Measurements from ENCODE around the gene AADACL4.

The AADACL4 gene

DNA sequence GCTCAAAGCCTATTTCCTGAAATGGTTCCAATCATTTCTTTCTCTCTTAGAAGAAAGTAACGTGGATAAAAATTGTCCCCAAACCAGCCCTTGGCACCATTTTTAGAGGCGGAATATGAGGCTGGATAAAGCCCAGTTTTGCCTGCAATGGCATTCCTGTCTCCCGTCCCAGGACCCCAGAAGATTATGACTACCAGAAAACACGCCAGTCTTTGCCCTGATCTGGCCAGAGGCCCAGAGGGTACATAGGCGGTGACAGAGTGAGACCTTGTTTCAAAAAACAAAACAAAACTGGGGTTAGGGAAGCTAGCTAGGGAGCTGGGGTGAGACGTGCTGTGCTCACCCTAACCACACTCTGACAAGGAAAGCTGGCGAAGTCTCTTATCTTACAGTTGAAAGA is at the start of gene AADACL4:
Gene AADACL4 (plus strand): TSS at position 301 of the 400 bp plus-strand sequence. CDS start 462 bp downstream, outside the sequence.
- no peak for DNase-seq

DNA sequence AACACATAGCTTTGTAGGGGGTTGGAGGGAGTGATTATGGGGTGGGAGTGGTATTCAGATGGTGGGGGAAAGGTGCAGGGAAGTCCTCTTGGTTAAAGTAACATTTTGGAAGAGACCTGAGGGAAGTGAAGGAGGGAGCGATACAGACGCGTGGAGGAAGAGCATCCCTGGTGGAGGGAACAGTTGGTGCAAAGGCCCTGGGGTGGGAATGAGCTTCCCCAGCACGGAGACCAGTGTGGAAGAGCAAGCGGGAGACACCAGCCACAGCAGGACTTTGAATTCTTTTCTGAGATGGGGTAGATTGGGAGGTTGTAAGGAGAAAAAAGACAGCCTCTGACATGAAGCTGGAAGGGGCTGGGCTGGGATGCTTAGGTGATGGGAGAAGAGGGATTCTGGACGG is 49.4 kb upstream of the AADACL4 start:
- no peak for DNase-seq

DNA sequence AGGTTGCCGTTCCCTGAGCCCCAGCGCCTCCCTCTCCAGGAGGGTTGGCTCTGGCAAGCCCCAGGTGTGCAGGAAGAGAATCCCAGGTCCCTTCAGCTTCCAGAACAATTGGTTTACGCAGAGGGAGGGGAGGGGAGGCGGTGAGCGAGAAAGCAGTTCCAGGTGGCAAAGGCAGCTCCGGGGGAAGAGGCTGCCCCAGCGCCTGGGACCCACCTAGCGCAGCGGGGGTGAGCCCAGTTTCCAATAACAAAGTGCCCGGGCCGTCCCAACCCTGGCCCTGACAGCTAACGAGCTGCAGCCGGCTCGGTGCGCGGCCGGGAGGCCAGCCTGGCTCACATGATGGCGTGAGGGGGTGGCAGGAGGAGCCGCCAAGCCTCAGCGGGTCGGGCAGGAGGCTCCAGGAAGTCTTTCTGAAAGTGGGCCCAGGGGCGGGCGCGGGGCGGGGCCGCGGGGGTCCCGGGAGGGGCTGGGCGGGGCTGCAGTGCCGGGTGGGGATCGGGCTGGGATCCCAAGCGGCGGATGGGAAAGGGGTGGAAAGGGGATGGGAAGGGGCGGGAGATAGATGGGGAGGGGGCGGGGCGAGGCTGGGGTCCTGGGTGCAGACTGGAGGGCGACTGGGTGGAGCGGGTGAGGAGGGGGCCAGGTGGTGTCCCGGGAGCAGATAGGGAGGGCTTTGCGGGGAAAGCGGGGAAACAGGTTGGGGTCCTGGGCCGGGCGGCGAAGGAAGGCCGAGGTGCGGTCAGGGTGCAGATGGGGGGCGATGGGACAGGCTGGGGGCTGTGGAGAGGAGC is 48.7 kb upstream of the AADACL4 start:
- DNase-seq: no peak

DNA sequence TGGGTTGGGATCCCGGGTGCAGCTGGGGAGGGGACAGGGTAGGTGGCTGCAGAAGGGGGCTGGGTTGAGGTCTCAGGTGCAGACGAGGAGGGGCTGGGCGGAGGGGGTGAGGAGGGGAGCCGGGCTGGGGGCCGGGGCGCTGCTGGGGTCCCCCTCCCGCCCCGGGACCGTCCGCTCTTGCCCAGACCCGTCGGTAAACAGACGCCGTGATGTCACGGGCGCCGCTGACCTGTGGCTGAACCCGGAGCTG is 48.2 kb upstream of the AADACL4 start:
- DNase-seq: no peak

DNA sequence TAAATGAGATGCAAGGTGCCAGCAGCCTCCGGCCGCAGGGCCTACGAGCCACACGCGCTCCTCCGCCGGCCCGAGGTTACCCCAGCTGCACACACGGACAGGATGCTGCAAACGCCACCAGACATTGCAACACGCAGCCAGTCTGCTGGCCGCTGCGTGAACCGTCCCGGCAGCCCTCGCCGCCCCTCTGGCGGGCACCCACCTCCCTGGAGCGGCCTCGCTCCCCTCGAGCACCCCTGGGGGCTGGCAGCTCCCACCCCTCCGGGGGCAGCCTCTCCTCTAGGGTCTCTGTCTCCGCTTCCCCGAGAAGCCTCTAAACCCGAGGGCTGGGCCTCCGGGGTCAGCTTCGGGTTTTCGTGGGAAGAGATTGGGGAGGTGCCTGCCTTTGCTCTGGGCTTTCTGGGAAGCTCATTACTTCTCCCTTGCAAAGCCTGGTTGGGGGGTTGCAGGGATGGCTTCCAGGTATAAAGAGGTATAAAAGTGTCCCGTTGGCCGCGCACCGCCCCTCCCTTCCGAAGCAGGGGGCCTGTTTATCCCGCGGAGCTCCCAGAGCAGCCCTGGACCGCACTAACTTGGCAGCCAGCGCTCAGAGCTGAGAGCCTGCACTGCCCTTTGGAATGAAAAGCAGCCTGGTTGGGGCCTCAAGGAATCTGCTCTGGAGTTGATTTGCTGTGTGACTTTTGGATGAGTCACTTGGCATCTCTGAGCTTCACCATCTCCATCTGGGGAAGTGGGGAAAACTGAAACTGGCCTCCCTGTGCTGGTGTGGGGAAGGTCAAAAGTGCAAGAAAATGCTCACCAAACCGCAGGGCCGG is 47.7 kb upstream of the AADACL4 start:
- DNase-seq: no peak

DNA sequence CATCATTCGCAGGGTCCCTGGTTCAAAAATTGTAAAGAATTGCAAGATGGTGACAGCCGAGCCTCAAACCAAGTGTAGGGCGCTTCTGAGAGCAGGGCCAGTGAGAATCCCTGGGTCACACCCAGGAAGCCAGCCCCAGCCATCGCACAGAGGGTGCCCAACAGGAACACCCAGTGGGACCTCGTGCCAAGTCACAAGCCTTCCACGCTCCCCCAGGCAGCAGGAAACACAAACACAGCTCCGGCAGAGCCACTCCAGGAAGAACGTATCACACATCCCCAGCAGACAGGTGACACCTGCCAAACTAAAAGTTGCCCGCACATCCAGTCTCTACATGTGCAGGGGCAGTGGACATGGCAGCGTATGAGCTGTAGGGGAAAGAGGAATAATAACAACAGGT is 46.1 kb upstream of the AADACL4 start:
- DNase-seq: no peak

DNA sequence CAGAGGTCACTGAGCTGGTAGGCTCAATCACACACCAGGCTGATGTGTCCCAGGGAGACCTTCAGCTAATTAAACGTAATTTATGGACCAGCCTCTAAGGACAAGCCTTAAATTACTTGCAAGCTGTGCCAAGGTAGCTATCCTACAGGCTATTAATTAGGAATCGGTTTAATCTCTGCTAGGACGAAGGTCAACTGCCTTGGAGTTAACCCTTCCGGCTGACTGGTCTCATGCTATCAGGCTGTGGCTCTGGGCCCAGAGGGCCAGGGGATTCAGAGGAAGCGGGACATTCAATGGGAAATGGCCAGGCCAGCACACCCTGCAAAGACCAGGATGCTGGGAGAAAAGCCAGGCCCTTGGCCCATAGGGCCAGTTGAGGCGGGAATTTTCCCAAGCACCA is 44.9 kb upstream of the AADACL4 start:
- DNase-seq: no peak

DNA sequence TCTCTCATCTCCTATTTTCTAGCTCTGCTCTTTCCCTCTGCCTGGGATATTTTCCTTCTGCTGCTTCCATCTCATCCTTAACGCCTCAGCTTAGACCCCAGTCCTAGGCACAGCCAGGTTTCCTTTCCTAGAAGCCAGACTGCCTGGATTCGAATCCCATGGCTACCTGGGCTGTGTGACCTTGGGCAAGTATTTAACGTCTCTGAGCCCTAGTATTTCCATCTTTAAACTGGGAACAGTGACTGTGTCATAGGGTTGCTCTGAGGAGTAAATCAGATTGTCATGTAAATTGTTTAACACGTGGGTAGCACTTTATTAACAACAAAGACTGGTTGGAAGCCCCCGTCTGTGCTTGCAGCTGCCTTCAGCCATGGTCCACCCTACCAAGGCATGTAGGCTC is 44.2 kb upstream of the AADACL4 start:
- no peak for DNase-seq

DNA sequence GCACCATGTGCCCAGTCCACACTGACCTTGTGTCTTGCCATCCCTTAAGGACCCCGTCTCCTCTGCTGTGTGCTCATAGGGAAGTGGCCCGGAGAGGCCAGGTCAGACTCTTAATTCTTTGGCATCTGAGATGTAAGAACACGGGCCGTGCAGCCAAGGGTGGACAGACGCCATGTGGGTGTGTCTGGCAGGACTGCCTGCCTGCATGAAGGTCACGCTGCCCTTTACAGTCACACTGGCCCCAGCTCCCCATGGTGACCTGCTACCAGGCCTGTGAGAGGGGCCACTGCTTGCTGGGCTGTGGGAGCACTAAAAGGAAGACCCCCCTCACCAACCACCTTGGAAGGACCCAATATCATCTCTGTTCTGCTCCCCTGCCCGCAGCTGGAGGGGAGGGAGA is 43.5 kb upstream of the AADACL4 start:
- no peak for DNase-seq

DNA sequence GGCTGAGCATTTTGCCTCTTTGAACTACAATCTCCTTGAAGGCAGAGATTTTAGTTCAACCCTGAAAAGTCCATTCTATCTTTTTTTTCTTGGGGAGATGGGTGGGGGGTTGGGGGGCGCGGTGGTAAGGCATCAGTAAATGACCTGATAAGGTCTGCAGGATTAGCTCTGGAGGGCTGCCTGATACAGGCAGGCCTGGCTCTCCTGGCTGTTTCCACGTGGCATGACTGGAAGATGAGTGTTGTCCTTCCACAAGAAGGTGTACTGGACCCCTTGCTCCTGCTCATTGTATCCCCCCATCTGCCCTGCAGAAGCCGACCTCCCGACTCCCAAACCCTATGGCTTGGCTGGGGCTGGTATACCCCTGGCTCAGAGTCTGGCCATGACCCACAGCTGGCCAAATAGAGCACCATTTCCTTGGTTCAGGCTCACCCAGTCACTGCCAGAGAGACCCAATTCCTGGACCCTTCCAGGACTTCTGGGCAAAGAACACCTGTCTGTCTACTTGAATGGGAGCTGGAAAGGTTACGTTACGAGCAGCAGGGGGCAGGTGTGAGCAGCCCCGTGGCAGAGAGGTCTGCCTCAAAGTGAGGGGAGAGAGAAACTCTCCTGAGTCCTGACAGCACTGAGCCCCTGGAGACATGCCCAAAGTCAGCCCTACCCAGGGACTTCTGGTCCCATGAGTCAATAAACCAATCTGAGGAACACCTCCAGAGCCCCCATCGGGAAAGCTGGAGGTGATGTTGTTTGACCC is 42.8 kb upstream of the AADACL4 start:
- DNase-seq: no peak

DNA sequence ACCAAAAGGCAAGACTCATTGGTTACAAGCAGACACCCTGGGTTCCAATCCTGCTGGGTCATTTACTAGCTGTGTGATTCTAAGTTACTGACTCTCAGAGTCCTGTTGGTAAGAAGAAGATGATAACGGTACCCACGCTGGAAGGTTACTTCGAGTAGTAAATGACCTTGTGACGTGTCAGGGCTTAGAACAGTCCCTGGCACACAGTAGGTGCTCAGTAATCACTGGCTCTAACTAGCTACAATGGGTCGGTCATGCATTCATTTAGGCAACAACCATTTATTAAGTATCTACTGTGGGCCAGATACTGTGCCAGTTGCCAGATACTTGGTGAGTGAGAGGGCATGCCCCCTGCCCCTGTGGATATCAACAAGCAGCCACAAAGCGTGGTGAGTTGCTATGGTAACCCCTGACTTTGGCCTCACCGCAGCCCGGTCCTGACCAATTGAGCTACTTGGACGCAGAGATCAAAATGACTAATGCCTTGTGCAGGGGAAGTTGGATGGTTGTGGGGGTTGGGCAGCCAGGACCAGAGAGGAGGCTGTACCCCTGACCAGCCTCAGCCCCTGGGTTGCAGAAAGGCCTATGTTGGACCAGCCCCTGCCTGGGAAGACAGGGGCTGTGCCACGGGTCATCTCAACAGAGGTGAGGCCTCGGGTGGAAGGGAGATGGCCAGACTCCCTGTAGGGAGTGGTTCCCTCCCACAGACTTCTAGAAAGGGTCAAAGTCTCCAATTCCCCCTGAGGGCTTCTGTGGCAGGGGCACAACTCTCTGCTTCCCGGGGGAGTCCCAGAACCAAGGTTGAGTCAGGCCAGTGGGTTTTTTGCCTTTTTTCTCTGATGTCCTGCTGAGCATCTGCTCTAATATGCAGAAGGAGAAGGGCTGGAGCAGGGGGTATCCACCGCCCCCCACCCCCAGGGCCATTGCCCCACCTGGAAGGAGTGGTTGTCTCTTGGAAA is 41.9 kb upstream of the AADACL4 start:
- no peak for DNase-seq

DNA sequence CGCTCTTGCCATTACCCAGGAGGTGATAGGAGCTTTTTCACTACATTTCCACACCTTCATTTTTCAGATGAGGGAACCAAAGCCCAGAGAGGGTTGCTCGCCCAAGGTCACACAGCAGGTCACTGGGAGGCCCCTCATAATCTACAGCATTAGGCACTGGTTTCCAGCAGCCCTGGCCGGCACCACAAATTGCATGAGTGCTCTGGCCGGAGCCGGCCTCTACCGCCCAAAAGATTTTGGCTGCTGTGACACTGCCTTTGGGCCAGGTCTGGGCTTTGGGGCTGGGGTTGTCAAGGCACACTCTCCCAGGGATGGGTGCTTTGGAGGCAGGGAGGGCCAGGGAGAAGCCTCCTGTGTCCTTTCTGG is 41.2 kb upstream of the AADACL4 start:
- no peak for DNase-seq

DNA sequence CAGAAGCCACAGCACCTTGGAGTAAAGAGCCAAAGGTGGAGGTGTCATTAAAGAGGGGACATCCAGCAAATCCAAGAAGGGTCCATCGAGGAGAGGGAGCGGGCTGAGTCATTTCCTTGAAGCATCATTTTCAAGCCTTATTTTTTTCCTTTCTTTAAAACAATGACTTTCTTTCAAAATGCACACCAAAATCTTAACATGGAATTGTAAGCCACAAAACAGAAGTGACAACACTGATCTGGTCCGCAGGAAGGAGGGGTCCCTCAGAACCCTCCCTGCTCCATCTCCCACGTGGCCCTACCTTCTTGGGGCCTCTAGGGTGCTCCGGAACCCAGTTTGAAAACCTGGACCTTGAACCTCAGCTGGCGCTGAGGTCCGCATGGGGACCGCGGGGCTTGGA is 40.7 kb upstream of the AADACL4 start:
- no peak for DNase-seq

DNA sequence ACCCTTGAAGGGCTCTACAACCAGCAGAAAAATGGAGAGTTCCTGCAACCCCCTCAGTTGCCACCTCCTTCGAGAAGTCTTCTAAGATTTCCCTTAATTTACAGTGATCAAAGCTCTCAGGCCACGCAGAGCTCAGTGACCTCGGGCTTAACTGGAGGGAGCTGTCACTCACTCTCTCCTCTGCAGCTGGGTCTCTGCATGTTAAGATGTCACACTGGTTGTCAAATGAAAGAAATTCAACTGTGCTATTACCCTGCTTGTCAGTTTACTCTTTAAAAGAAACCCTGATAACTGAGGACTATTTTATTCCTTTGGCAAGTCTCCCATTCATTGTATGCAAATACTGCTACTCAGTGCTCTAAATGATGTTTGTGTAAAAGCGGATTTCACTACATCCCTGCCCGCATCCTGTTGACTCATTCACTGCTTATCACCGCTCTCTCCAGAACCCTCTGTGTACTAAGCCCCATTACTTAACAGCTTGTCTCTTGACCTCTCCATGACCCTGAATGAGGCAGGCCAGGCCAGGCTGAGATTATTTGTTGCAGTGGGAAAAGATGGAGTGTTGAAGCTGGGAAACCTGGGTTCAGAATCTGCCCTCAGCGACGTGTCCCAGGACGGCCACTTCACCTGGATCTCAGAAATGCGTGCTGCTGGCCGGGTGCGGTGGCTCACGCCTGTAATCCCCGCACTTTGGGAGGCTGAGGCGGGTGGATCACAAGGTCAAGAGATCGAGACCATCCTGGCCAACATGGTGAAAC is 39.6 kb upstream of the AADACL4 start:
- no peak for DNase-seq

DNA sequence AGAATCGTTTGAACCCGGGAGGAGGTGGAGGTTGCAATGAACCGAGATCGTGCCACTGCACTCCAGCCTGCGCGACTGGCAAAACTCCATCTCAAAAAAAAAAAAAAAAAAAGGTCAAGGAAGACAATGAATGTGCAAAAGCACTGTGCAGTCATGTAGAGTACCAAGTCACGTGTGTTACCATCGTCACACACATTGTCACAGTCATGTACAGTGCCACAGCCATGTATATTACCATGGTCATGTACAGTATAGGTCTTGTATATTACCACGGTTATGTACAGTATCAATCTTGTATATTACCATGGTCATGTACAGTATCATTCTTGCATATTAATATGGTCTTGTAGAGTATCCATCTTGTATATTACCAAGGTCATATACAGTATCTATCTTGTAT is 38.9 kb upstream of the AADACL4 start:
- DNase-seq: no peak

DNA sequence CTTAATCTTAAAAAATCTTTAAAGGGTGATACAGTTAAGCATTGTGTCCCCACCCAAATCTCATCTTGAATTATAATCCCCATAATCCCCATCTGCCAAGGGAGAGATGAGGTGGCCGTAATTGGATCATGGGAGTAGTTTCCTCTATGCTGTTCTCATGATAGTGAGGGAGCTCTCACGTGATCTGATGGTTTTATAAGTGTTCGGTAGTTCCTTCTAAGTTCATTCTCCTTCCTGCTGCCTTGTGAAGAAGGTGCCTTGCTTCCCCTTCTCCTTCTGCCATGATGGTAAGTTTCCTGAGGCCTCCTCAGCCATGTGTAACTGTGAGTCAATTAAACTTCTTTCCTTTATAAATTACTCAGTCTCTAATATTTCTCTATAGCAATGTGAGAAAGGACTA is 36.6 kb upstream of the AADACL4 start:
- no peak for DNase-seq

DNA sequence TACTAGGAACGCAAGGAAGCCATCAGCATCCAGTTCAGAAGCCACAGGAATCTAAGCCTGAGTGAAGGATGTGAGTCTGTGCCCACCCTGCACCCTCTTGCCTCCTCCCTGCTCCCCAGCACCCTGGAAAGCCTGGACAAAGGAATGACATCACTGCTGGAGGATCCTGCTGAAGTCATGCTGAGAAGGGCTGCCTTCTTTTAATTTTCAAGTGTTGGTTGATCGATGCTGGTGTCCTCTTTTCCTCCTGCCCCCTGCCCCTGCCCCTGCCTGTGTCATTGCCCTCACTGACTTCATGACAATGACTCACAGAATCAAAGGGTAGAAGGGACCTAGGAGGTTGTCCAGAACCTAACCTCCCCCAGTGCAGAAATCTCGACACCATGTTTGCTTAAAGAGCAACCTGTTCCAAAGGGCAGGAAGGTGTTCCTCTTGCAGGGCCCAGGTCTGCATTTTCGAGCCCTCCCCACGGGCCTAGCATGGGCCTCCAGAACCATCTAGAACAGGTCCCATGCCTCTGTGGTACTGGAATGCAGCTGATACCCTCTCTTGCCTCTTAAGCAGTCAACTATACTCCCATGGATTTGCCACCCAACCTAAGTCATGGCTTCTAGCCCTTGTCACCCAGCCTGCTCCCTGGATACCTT is 35.5 kb upstream of the AADACL4 start:
- DNase-seq: no peak

DNA sequence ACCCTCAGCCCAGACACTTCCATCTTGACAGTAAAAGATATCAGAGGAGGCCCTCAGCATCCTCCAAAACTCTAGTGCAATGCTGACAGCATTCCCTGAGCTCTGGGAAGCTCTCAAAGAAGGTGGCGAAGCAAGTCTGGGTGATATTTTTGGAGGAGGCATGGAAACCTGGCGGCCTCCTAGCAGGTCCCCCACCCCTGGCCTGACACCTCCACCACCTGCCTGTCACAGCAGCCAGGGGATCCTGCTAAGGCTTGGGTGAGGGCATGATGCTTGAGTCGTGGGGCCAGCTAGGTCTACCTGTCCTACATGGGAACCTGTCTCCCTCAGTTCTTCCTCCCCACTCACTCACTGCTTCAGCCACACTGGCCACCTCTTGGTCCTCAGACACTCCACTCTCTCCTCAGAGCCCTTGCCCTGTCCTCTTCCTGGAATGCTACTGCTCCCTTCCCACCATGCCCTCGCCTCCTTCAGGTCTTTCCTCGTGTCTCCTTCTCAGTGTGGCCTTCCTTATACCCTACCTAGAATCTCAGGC is 34.3 kb upstream of the AADACL4 start:
- DNase-seq: no peak

DNA sequence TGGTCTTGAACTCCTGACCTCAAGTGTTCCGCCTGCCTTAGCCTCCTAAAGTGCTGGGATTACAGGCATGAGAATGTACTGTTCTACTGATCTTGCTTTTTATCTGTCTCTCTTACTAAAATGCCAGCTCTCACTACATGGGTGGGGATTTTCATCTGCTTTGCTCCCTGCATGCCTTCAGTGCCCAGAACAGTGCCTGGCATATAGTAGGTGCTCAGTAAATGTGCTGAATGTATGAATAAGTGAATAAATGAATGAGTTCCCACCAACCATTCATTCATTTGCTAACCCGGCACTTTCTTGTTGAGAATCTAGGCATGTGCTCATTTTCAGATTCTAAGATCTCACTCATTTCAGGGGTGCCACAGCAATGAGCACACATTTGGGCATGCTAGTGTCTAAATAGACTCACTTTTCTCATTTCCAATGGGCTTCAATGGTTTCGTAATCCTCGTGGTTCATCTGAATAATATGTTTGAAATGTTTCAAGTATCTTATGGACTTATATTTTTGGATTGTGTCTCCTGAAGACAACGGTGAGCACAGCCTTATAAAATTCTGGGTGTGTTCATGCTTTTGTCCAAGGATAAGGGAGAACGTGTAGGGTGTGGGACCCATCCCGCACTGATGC is 33.5 kb upstream of the AADACL4 start:
- DNase-seq: no peak

DNA sequence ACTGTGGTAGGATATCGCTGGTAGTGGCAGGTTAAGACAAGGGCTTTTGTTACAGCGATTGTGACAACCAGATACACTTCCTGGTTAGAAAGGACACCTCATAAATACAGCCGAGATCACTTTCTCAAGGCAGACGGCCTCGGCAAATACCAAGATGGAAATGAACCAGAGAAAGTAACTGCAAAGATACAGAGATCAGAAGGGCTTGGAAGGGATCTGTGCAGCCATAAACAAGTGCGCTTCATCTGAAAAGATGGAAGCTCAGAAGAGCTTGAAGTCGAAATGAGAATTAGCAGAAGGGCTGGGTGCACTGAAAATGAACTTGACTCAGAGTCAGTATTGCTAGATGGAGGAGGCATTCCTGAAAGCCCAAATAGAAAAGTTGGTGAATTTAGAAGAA is 32.9 kb upstream of the AADACL4 start:
- DNase-seq: no peak

DNA sequence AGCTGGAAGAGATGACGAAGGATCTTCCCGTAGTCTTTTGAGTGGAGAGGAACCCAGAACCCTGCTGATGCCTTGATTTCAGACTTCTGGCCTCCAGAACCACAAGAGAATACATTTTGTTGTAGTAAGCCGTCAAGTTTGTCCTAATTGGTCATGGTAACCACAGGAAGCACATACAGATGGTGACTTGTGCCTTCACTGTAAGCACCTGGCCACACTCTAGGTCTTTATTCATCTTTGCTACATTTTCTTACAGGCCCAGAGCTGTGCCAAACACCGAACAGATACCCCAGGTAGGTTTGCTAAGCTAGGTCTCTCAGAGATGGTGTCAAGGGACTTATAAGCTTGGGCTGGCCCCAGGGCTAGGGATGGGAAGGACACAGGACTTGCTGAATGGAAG is 30.7 kb upstream of the AADACL4 start:
- no peak for DNase-seq
